GM21786 (cell line): Measurements from ENCODE around the gene DCLK2.

ENCODE experiments used
- ATAC-seq: cut with Tn5 transposase; IDR thresholded peaks from one replicate; pipeline ENCODE4 v1.9.1; 2021; ENCODE audit not compliant: unreplicated experiment

Gene DCLK2

GRCh38 chr4:150256841-150257730 lies 178.8 kb downstream of the DCLK2 start:
- ATAC-seq, result no peak

DNA sequence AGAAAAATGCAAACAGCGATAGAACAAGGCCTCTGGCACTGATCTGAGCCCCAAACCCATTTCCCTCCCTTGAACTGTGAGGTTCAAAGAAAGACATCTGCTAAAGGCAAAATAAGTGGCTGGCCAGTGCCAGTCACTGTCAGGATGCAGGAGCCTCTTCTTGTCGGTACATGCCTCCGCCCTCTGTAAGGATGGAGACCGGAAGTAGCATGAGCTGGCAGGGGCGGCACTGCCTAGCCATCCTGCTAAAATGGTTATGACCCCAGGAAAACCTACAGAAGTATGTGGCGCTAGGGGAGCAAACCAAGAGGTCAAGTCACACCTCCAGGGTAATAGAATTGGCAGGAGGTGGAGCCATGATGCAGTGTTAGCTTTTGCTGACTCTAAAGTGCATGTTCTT lies 180.3 kb downstream of the DCLK2 start:
- ATAC-seq, result no peak

GRCh38 chr4:150259861-150260567 lies 181.8 kb downstream of the DCLK2 start:
- ATAC-seq, result no peak

DNA sequence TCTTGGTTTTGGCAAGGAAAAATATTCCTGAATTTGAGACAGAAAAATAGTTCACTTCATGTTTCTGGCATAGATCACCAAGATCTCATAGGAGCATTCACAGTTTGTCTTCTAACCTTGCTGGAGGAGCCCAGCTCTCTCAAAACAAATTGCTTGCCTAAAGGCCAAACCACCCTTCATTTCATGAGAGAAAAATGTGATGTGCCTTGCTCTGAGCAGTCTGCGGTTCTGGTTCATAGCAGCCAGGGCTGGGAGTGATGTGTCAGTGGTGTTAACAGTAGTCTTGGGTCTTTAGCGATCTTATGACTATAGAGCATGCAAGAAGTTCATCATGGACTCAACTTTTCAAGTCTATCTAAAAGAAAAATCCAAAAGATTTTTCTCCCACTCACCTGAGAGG lies 183.3 kb downstream of the DCLK2 start:
- no peak for ATAC-seq

GRCh38 chr4:150262611-150263010 lies 184.4 kb downstream of the DCLK2 start:
- ATAC-seq, result no peak

DNA sequence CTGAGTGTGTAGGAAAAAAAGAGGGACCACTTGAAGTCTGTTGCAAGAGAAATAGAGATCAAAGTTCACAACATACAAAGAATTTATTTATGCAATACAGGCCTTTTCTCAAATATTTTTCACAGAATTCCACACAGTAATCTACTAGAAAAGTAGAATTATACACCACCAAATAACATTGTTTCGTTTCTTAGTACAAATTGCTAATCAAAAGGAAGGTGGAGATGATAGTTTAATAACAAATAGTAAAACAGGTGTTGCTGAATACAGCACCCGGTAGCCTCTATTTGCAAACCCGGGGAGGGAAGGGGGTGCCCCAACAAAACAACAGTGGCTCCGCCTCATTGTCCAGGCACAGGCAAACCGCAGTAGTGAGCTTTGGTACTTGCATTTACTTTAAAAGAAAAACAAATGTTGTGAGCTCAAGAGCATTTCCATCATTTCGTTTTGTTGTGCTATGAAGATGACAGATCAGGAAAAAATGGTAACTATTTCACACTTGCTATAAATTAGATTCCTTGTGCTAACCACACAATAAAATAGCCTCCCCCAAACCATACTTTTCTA lies 186.4 kb downstream of the DCLK2 start:
- no peak for ATAC-seq

DNA sequence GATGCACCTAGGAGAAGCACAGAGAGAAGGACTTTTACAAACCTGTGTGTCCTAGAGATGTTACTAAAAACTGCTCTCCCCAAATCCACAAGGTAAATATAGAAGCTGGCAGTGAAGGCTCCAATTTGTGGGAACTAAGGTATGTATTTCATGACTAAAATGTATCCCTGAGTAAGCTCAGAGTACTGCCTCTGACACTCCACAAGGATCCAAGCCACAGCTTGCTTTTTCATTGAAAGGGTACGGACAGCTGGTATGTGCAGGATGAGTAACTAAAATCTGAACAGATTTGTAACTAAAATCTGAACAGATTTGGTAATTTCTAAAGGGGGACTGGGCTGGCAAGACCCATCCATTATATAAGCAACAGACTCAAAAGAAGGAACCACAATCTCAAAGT lies 187.6 kb downstream of the DCLK2 start:
- no peak for ATAC-seq

GRCh38 chr4:150268444-150268843 lies 190.2 kb downstream of the DCLK2 start:
- no peak for ATAC-seq

GRCh38 chr4:150278206-150278605 lies 200.0 kb downstream of the DCLK2 start:
- no peak for ATAC-seq

GRCh38 chr4:150280081-150280895 lies 202.0 kb downstream of the DCLK2 start:
- ATAC-seq, result no peak

DNA sequence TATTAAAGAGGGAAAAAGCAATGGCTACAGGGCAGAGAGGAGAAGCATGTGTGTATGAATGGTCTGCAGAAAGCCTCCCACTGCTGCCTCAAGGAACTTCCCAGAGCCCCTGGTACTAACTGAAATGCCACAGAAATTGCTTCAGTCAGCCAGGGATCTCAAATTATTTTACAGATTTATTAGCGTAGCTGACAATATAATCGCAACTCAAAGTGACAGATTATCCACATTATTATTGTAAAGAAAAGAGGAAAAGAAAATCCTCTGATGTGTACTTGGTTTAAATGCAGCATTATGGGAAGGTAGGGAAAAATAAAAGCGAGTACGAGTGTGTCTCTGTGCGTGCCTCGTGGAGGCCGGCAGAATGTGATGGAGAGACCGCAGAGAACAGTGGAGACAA lies 202.7 kb downstream of the DCLK2 start:
- ATAC-seq, result no peak

DNA sequence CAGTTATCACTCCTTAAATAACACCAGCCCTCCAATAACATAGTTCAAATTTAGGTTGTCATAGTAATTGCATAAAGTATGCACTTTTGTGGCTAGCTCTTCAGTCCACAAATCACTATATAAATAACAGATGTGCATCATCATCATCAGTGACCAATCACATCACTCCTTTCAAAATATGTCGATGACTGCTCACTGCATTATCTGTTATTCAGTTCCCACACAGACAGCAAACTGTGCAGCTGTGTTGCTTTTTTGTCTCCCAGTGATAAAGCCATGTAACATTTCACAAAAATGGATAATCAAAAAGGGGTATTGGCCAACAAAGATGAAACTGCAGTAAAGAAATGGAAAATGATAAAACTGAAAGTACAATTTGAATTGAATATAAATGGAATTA lies 205.4 kb downstream of the DCLK2 start:
- ATAC-seq, result no peak

- no peak for ATAC-seq
Observed at GRCh38 chr4:150286656-150287055, 208.4 kb downstream of the DCLK2 start.

GRCh38 chr4:150289198-150289597 lies 211.0 kb downstream of the DCLK2 start:
- no peak for ATAC-seq

- no peak for ATAC-seq
Observed at GRCh38 chr4:150289881-150290280, 211.6 kb downstream of the DCLK2 start.

- ATAC-seq, result no peak
Observed at GRCh38 chr4:150297861-150298474, 219.7 kb downstream of the DCLK2 start.

GRCh38 chr4:150299816-150300215 lies 221.6 kb downstream of the DCLK2 start:
- ATAC-seq, result no peak

GRCh38 chr4:150302553-150302952 lies 224.3 kb downstream of the DCLK2 start:
- no peak for ATAC-seq

DNA sequence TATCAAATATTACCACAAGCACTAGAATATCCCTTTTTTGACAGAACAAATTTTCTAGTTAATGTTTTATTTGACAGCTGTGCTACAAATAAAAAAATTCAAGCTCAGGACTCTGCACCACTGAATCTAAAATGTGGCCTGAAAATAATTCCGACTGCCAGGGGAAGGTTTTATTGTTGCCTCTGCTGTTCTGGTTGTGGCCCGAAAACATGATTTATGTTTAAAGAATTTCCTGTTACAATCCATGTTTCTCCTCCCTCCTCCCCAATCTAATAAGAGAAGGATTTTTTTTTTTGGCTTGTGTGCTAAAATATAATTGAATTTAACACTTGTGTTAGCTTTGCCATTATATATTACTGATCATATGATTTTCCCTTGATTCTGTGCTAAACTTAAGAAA lies 227.8 kb downstream of the DCLK2 start:
- no peak for ATAC-seq

DNA sequence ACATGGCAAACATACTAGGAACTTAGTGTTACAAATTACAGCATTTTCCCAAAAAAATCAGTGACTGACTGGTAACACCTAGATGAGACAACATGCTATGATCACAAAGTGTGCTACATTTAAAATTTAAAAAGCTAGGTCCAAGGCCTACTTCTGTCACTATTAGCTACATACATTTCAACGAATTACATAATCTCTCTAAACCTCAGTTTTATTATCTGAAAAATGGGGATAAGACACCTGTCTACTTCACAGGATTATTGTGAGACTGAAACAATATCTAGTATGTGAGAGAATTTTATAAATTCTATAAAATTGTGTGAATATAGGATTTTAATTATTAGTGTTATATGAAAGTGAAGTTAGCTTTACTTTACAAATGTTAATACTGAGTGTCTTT lies 228.5 kb downstream of the DCLK2 start:
- ATAC-seq, result no peak
